K562 (cell line): Measurements from ENCODE around the gene RGS19. TPM values are rescaled to one million over a fixed set of nuclear protein-coding genes. Genes with fewer than 3 reads are reported as not detected.

Experiments
- ATAC-seq: fragments of 200-7000 bp; cut with Tn5 transposase; 3 replicates; pipeline ENCODE4 v1.9.1; 2020; ENCODE audit warnings: moderate library complexity
- BruUV-seq: library from RNA; stranded (reverse); fragments of 400-500 nt; replicated peaks from 2 replicates; lab custom pipeline; 2021; lab: Mats Ljungman, UMichigan
- CTCF ChIA-PET: fragments of 300-600 bp; formaldehyde crosslinking; extraction: SDS; loops from one replicate; lab custom pipeline; 2021; ENCODE audit warnings: low intra/inter-chr PET ratio; lab: Yijun Ruan, JAX
- POLR2A ChIA-PET: fragments of 300-600, 350-650 bp; sonication (Branson Sonifier 250); formaldehyde crosslinking; extraction: SDS; loops from one replicate; lab custom pipeline; 2021; ENCODE audit warnings: antibody characterized with exemption, inconsistent platforms; lab: Yijun Ruan, JAX
- DNase-seq, 4 experiments: peaks; one replicate each; pipeline versions ENCODE4 v3.0.0 to v3.0.0-alpha.2; 2011 to 2018; ENCODE audit warnings: low spot score in 3 of 4, mixed read lengths in 3 of 4; ENCODE audit errors: extremely low read depth in 1 of 4
- FAIRE-seq: peaks from 2 replicates; lab custom pipeline; 2011; peaks lifted over from hg19 to GRCh38; lab: Jason Lieb, UNC
- H2AFZ ChIP-seq: 2 replicates; pipeline ENCODE4 v1.6.0; 2011; ENCODE audit warnings: low read depth, low read length, control low read depth, inconsistent platforms
- H3K27ac ChIP-seq: fragments of 200-600 bp; 3 replicates; pipeline ENCODE4 v1.8.0; 2011; ENCODE audit warnings: low read depth, mild to moderate bottlenecking, control low read depth, inconsistent platforms, low read length, moderate library complexity, mixed read lengths; ENCODE audit errors: extremely low read depth
- H3K27me3 ChIP-seq, 2 experiments: fragments of 300-600 bp in 1 of 2; 2 replicates in 1 of 2; 3 replicates in 1 of 2; pipeline versions ENCODE4 v1.6.0 to v1.8.0; 2011; ENCODE audit warnings: inconsistent platforms in 2 of 2, low read length in 2 of 2, mild to moderate bottlenecking in 1 of 2, mixed read lengths in 1 of 2, moderate library complexity in 1 of 2; ENCODE audit not compliant: control insufficient read depth in 2 of 2, insufficient read depth in 2 of 2
- H3K36me3 ChIP-seq: fragments of 300-600 bp; 3 replicates; pipeline ENCODE4 v1.8.0; 2011; ENCODE audit warnings: mild to moderate bottlenecking, low read length, inconsistent platforms; ENCODE audit not compliant: control insufficient read depth, insufficient read depth
- H3K4me1 ChIP-seq, 2 experiments: fragments of 200-600 bp in 1 of 2; replicated peaks in 1 of 2; 2 replicates in 1 of 2; 3 replicates in 1 of 2; pipeline versions ENCODE4 v1.5.1 to v1.8.0; 2011; ENCODE audit warnings: inconsistent platforms in 2 of 2, low read length in 2 of 2, mild to moderate bottlenecking in 1 of 2, mixed read lengths in 1 of 2, moderate library complexity in 1 of 2; ENCODE audit not compliant: control insufficient read depth in 2 of 2, insufficient read depth in 2 of 2
- H3K4me2 ChIP-seq: 2 replicates; pipeline ENCODE4 v1.6.1; 2011; ENCODE audit warnings: low read length, control low read depth, inconsistent platforms, mixed read lengths; ENCODE audit not compliant: insufficient read depth
- H3K4me3 ChIP-seq: fragments of 200-600 bp; sonication (generic), shearing (Covaris generic); 2 replicates; pipeline ENCODE4 v1.5.1; 2016; ENCODE audit warnings: control low read depth, inconsistent platforms
- H3K79me2 ChIP-seq: fragments of 200-600 bp; 3 replicates; pipeline ENCODE4 v1.8.0; 2011; ENCODE audit warnings: low read length, inconsistent platforms; ENCODE audit not compliant: control insufficient read depth, insufficient read depth
- H3K9ac ChIP-seq, 2 experiments: 2 replicates each; pipeline versions ENCODE4 v1.6.0 to v1.6.1; 2011; ENCODE audit warnings: low read depth in 2 of 2, low read length in 2 of 2, control low read depth in 1 of 2, inconsistent platforms in 1 of 2, mild to moderate bottlenecking in 1 of 2, mixed read lengths in 1 of 2; ENCODE audit not compliant: insufficient read depth in 1 of 2
- H3K9me1 ChIP-seq: one replicate; pipeline ENCODE4 v1.6.0; 2011; ENCODE audit warnings: inconsistent platforms, mild to moderate bottlenecking, low read length, moderate library complexity; ENCODE audit not compliant: control insufficient read depth, insufficient read depth
- H3K9me3 ChIP-seq: replicated peaks from 2 replicates; pipeline ENCODE4 v1.5.1; 2011; ENCODE audit warnings: low read depth, low read length, inconsistent platforms; ENCODE audit not compliant: control insufficient read depth, insufficient read depth
- H4K20me1 ChIP-seq: replicated peaks from 2 replicates; pipeline ENCODE4 v1.6.1; 2011; ENCODE audit warnings: low read length, inconsistent platforms, mixed read lengths; ENCODE audit not compliant: control insufficient read depth, insufficient read depth
- CREBBP ChIP-seq: IDR thresholded peaks from one replicate; pipeline ENCODE4 v1.6.1; 2012; ENCODE audit warnings: low read depth, mild to moderate bottlenecking, control low read depth, inconsistent platforms, low read length
- DPF2 ChIP-seq: fragments of 450-650 bp; IDR thresholded peaks from 2 replicates; pipeline ENCODE4 v1.6.1; 2016
- GTF2A2 ChIP-seq: IDR thresholded peaks from 2 replicates; pipeline ENCODE4 v1.6.1; 2016; ENCODE audit warnings: mild to moderate bottlenecking, missing genetic modification characterization, missing compliant biosample characterization
- ILF3 ChIP-seq: fragments of 450-650 bp; IDR thresholded peaks from 2 replicates; pipeline ENCODE4 v1.6.1; 2018; ENCODE audit warnings: antibody characterized with exemption, mild to moderate bottlenecking, moderate library complexity, borderline replicate concordance
- KDM1A ChIP-seq, 2 experiments: fragments of 450-650 bp; IDR thresholded peaks; 2 replicates each; pipeline ENCODE4 v1.6.1; 2016; ENCODE audit warnings: mild to moderate bottlenecking in 2 of 2
- MCM5 ChIP-seq: fragments of 450-650 bp; IDR thresholded peaks from 2 replicates; pipeline ENCODE4 v1.6.1; 2016; ENCODE audit warnings: low read depth
- MYBL2 ChIP-seq, 2 experiments: fragments of 450-650 bp in 1 of 2; sonication (generic) in 1 of 2; formaldehyde crosslinking in 1 of 2; IDR thresholded peaks; 2 replicates each; pipeline versions ENCODE4 v1.6.1 to v1.8.1; 2017 to 2022; ENCODE audit warnings: borderline replicate concordance in 1 of 2, inconsistent platforms in 1 of 2, low read depth in 1 of 2, mild to moderate bottlenecking in 1 of 2, missing genetic modification reagents in 1 of 2, moderate library complexity in 1 of 2
- NONO ChIP-seq, 2 experiments: fragments of 200-400 bp in 1 of 2; fragments of 450-650 bp in 1 of 2; formaldehyde crosslinking in 1 of 2; IDR thresholded peaks; 2 replicates each; pipeline ENCODE4 v1.6.1; 2017; ENCODE audit warnings: low read depth in 2 of 2, mild to moderate bottlenecking in 2 of 2, moderate library complexity in 2 of 2, low read length in 1 of 2
- NR2C2 ChIP-seq, 2 experiments: fragments of 200-800 bp in 1 of 2; sonication (Bioruptor generic) in 1 of 2; sonication (generic) in 1 of 2; formaldehyde crosslinking in 1 of 2; IDR thresholded peaks; 2 replicates each; pipeline versions ENCODE4 v1.6.1 to v1.8.0; 2016 to 2022; ENCODE audit warnings: mild to moderate bottlenecking in 1 of 2, missing compliant biosample characterization in 1 of 2, missing genetic modification characterization in 1 of 2, missing genetic modification reagents in 1 of 2
- NRF1 ChIP-seq, 2 experiments: fragments of 450-650 bp; IDR thresholded peaks in 1 of 2; conservative IDR thresholded peaks in 1 of 2; 2 replicates each; pipeline ENCODE4 v1.6.1; 2014; ENCODE audit warnings: mild to moderate bottlenecking in 2 of 2
- TFE3 ChIP-seq: fragments of 450-650 bp; formaldehyde crosslinking; IDR thresholded peaks from 2 replicates; pipeline ENCODE4 v1.4.0; 2020; ENCODE audit warnings: mild to moderate bottlenecking, mixed read lengths
- ZNF655 ChIP-seq: fragments of 250-450 bp; sonication (Bioruptor Pico); IDR thresholded peaks from 2 replicates; pipeline ENCODE4 v1.5.0; 2021
- ZNF785 ChIP-seq: fragments of 250-450 bp; sonication (Bioruptor Pico); IDR thresholded peaks from 2 replicates; pipeline ENCODE4 v1.4.0; 2020; ENCODE audit warnings: mild to moderate bottlenecking
- ZNF79 ChIP-seq: fragments of 250-450 bp; sonication (Bioruptor Pico); IDR thresholded peaks from 2 replicates; pipeline ENCODE4 v1.4.0; 2020; ENCODE audit warnings: low read depth, mild to moderate bottlenecking, moderate library complexity
- WGBS: fragments of 100-300 bp; shearing (Covaris generic); methylation state at CpG from one replicate; pipeline ENCODE4 v1.1.6; 2016; ENCODE audit warnings: low coverage, mixed read lengths; ENCODE audit not compliant: insufficient coverage; ENCODE audit errors: missing lambda C conversion rate; 5-methylcytosine and 5-hydroxymethylcytosine counted together
- in situ Hi-C: fragments of 300-500 bp; cut with MboI; formaldehyde crosslinking; loops from 4 replicates; pipeline ENCODE4 v1.15.0; 2018; ENCODE audit warnings: inconsistent platforms, mixed read lengths
- intact Hi-C: fragments of 100-400 bp; cut with micrococcal nuclease; formaldehyde crosslinking; loops from 2 replicates; pipeline ENCODE4 v1.14.2; 2022
- polyA plus RNA-seq, 8 experiments: library from polyadenylated mRNA; depleted of rRNA in 4 of 8; stranded (reverse) in 5 of 8; unstranded in 3 of 8; fragments of >200 nt; fragmentation: Nextera tagmentation in 2 of 8; fragmentation: Illumina TruSeq in 1 of 8; extraction: Ambion mirVana in 2 of 8; extraction: Trizol in 1 of 8; gene quantifications; 2 replicates each; pipeline versions ENCODE4 v1.2.1 to v1.2.3, GENCODE V29; 2011 to 2014; ENCODE audit warnings: inconsistent platforms in 1 of 8, missing spikeins in 1 of 8
- total RNA-seq, 7 experiments: library from RNA; depleted of rRNA in 6 of 7; stranded (reverse); fragments of >200 nt in 6 of 7; fragmentation: Illumina TruSeq in 2 of 7; extraction: Trizol in 2 of 7; gene quantifications; 2 replicates each; pipeline versions ENCODE4 v1.2.1 to v1.2.3, GENCODE V29; 2011 to 2021; ENCODE audit warnings: low replicate concordance in 1 of 7
- TF ChIP-seq, protein P1 (sequence below), 2 experiments: fragments of 450-650 bp in 1 of 2; sonication (generic) in 1 of 2; formaldehyde crosslinking; conservative IDR thresholded peaks; 2 replicates each; pipeline versions ENCODE4 v1.4.0 to v1.8.1; 2020 to 2022; ENCODE audit warnings: mild to moderate bottlenecking in 1 of 2, missing genetic modification reagents in 1 of 2
- TF ChIP-seq, protein P2 (sequence below): fragments of 250-450 bp; sonication (Bioruptor Pico); IDR thresholded peaks from 2 replicates; pipeline ENCODE4 v1.8.0; 2021; ENCODE audit warnings: moderate library complexity, mild to moderate bottlenecking, inconsistent platforms

Gene RGS19
- total and polyA plus RNA-seq, 9 of the 15 experiments (the other 6 are each of a cell fraction or from before 2014, with no cell fraction given) = 0.41 to 23.7 (median 14.6) TPM

- H3K27ac ChIP-seq = no peak overlapping the region
- 13% methylated on average over 12 of the region's 12 CpGs for WGBS
- H3K36me3 ChIP-seq = no peaks in the 10 kb centered on the region
- no peak for DNase-seq
- in situ Hi-C loops = no loop called here
- peaks cover 3 to 13% of the 10 kb centered on the region in 2 experiments; a peak in 2 of 5 replicates for H3K4me1 ChIP-seq
- peaks cover 0 to 14% of the 10 kb centered on the region in 2 experiments; a peak in 2 of 5 replicates for H3K27me3 ChIP-seq
- BruUV-seq = no TSS peak
- H3K9ac ChIP-seq = no peak overlapping the region
- ATAC-seq = no peak
- no peak overlapping the region for H3K4me3 ChIP-seq
- no peaks in the 10 kb centered on the region for H3K9me3 ChIP-seq
- H3K9me1 ChIP-seq = no peaks in the 10 kb centered on the region
- no peak for FAIRE-seq
- peaks cover under 1% of the 10 kb centered on the region; the same call in 1 of the 2 replicates for H4K20me1 ChIP-seq
- ChIA-PET POLR2A (interaction anchor here (0.6 to 1.2 kb wide), 2 partner anchors 17 to 19 kb away, joined by 3 read pairs; no protein-coding TSS in a partner anchor), CTCF (interaction anchor here (2.3 kb wide), 1 partner anchor 39 kb away, joined by 14 read pairs; the partner anchor contains the start of gene LKAAEAR1)
- H2AFZ ChIP-seq = no peak overlapping the region
- H3K4me2 ChIP-seq = no peak overlapping the region
- H3K79me2 ChIP-seq = no peaks in the 10 kb centered on the region
- intact Hi-C loops = loop anchor here (5.0 kb wide), 1 partner anchor 84 kb away; the partner anchor contains the start of gene C20orf204
- TF ChIP-seq ZNF655 (CRISPR knock-in tag) = no peak
- no peak for TF ChIP-seq MYBL2 (IDR thresholded peaks at IDR 0.05; ENCODE audit: low read depth)
- no peak for TF ChIP-seq MYBL2 (CRISPR knock-in tag; IDR thresholded peaks at IDR 0.05; ENCODE audit: borderline replicate concordance)
- no peak for TF ChIP-seq MCM5
- TF ChIP-seq NRF1 (conservative IDR thresholded peaks at IDR 0.05 in 1 of 2, IDR thresholded peaks at IDR 0.05 in 1 of 2) = no peak
- TF ChIP-seq DPF2 = no peak
- TF ChIP-seq, protein P1, sequence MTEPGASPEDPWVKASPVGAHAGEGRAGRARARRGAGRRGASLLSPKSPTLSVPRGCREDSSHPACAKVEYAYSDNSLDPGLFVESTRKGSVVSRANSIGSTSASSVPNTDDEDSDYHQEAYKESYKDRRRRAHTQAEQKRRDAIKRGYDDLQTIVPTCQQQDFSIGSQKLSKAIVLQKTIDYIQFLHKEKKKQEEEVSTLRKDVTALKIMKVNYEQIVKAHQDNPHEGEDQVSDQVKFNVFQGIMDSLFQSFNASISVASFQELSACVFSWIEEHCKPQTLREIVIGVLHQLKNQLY (CRISPR knock-in tag; conservative IDR thresholded peaks at IDR 0.05) = no peak
- no peak for TF ChIP-seq NR2C2 (CRISPR knock-in tag; IDR thresholded peaks at IDR 0.05)
- TF ChIP-seq NR2C2 (tag; IDR thresholded peaks at IDR 0.05) = no peak
- no peak for TF ChIP-seq KDM1A (IDR thresholded peaks at IDR 0.05)
- TF ChIP-seq, protein P2, sequence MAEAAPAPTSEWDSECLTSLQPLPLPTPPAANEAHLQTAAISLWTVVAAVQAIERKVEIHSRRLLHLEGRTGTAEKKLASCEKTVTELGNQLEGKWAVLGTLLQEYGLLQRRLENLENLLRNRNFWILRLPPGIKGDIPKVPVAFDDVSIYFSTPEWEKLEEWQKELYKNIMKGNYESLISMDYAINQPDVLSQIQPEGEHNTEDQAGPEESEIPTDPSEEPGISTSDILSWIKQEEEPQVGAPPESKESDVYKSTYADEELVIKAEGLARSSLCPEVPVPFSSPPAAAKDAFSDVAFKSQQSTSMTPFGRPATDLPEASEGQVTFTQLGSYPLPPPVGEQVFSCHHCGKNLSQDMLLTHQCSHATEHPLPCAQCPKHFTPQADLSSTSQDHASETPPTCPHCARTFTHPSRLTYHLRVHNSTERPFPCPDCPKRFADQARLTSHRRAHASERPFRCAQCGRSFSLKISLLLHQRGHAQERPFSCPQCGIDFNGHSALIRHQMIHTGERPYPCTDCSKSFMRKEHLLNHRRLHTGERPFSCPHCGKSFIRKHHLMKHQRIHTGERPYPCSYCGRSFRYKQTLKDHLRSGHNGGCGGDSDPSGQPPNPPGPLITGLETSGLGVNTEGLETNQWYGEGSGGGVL = no peak
- TF ChIP-seq ZNF79 (CRISPR knock-in tag) = no peak
- TF ChIP-seq ILF3 = no peak
- no peak for TF ChIP-seq CREBBP
- TF ChIP-seq GTF2A2 = no peak
- TF ChIP-seq TFE3 (CRISPR knock-in tag) = no peak
- no peak for TF ChIP-seq NONO (IDR thresholded peaks at IDR 0.05; ENCODE audit: low read depth in 2 of 2, low read length in 1 of 2)
- TF ChIP-seq ZNF785 (CRISPR knock-in tag) = no peak
Measured at GRCh38 chr20:64121586-64121985, 42.3 kb upstream of the RGS19 start.
